Measurements from ENCODE around the gene TBX1.

DNA sequence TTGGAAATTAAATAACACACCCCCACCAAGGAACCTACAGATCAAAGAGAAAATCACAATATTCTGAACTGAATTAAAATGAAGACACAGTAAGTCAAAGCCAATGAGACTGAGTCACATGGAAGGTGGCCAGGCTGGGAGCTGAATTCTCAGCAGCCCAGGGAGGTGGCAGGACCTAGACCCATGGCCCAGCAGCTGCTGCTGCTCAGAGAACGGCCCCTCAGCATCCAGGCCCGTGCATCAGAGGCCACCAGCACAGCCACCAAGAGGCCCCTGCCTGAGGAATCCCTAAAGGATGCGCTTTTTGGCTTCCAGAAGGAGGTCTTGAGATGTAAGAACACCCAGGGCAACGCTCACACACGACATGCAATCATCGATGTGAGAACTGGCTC lies 35.0 kb downstream of the TBX1 start:
- TF ChIP-seq CTCF (IDR thresholded peaks at IDR 0.05; ENCODE audit: insufficient read depth, low read depth, low read length) = no peak
- no peak for TF ChIP-seq EZH2 (IDR thresholded peaks at IDR 0.05; ENCODE audit: insufficient read depth, low read length)

Data from astrocyte (in vitro differentiated cells and primary cell).